HepG2 (cell line): ENCODE data around the gene CNNM1. TPM values are rescaled to one million over a fixed set of nuclear protein-coding genes. Genes with fewer than 3 reads are reported as not detected.

ENCODE experiments used
- ATAC-seq: fragments of 200-7000 bp; cut with Tn5 transposase; 3 replicates; pipeline ENCODE4 v1.9.1; 2020; ENCODE audit warnings: mild to moderate bottlenecking, moderate library complexity
- BruUV-seq: library from RNA; stranded (reverse); fragments of 400-500 nt; replicated peaks from 2 replicates; lab custom pipeline; 2021; lab: Mats Ljungman, UMichigan
- CTCF ChIA-PET: fragments of 300-600 bp; formaldehyde crosslinking; extraction: SDS; loops from one replicate; lab custom pipeline; 2021; ENCODE audit warnings: low total read pairs, inconsistent platforms, low intra/inter-chr PET ratio; lab: Yijun Ruan, JAX
- POLR2A ChIA-PET: fragments of 350-600 bp; sonication (Branson Sonifier 250); formaldehyde crosslinking; loops from one replicate; lab custom pipeline; 2020; ENCODE audit warnings: antibody characterized with exemption, inconsistent platforms; lab: Yijun Ruan, JAX
- DNase-seq: peaks from one replicate; pipeline ENCODE4 v3.0.0-alpha.2; 2015; ENCODE audit warnings: low spot score
- FAIRE-seq: peaks from 3 replicates; lab custom pipeline; 2011; peaks lifted over from hg19 to GRCh38; lab: Jason Lieb, UNC
- H2AFZ ChIP-seq: one replicate; pipeline ENCODE4 v1.6.1; 2011; ENCODE audit warnings: low read length, inconsistent platforms
- H3K27ac ChIP-seq: fragments of 300-600 bp; 3 replicates; pipeline ENCODE4 v1.8.0; 2011; ENCODE audit warnings: mixed run types, mild to moderate bottlenecking, mixed read lengths, low read length, inconsistent platforms; ENCODE audit not compliant: insufficient read depth; ENCODE audit errors: extremely low read length
- H3K27me3 ChIP-seq, 2 experiments: fragments of 200-600 bp in 1 of 2; 2 replicates in 1 of 2; 3 replicates in 1 of 2; pipeline versions ENCODE4 v1.6.0 to v1.8.0; 2011; ENCODE audit warnings: low read length in 2 of 2, mild to moderate bottlenecking in 2 of 2, moderate library complexity in 2 of 2, inconsistent platforms in 1 of 2; ENCODE audit not compliant: insufficient read depth in 2 of 2, control insufficient read depth in 1 of 2
- H3K36me3 ChIP-seq, 2 experiments: fragments of 200-600 bp in 1 of 2; replicated peaks in 1 of 2; 2 replicates in 1 of 2; 3 replicates in 1 of 2; pipeline versions ENCODE4 v1.5.1 to v1.8.0; 2011; ENCODE audit warnings: low read length in 2 of 2, inconsistent platforms in 1 of 2; ENCODE audit not compliant: insufficient read depth in 2 of 2, control insufficient read depth in 1 of 2
- H3K4me1 ChIP-seq: 2 replicates; pipeline ENCODE4 v1.5.1; 2012; ENCODE audit warnings: low read length, inconsistent platforms; ENCODE audit not compliant: insufficient read depth
- H3K4me2 ChIP-seq: 2 replicates; pipeline ENCODE4 v1.6.0; 2011; ENCODE audit warnings: low read depth, low read length, inconsistent platforms
- H3K4me3 ChIP-seq, 3 experiments: fragments of 200-600 bp in 1 of 3; sonication (generic), shearing (Covaris generic) in 1 of 3; replicated peaks in 1 of 3; 2 replicates each; pipeline ENCODE4 v1.5.1; 2011 to 2016; ENCODE audit warnings: low read length in 3 of 3, inconsistent platforms in 2 of 3, low read depth in 2 of 3, mild to moderate bottlenecking in 2 of 3, control low read depth in 1 of 3, mixed read lengths in 1 of 3; ENCODE audit not compliant: insufficient read depth in 1 of 3
- H3K79me2 ChIP-seq: one replicate; pipeline ENCODE4 v1.6.1; 2011; ENCODE audit warnings: low read length, inconsistent platforms; ENCODE audit not compliant: insufficient read depth
- H3K9ac ChIP-seq: 2 replicates; pipeline ENCODE4 v1.6.0; 2011; ENCODE audit warnings: mild to moderate bottlenecking, low read depth, low read length, inconsistent platforms; ENCODE audit not compliant: insufficient read depth
- H3K9me3 ChIP-seq: 2 replicates; pipeline ENCODE4 v1.5.1; 2012; ENCODE audit warnings: mild to moderate bottlenecking, low read length
- H4K20me1 ChIP-seq: 2 replicates; pipeline ENCODE4 v1.6.0; 2011; ENCODE audit warnings: inconsistent platforms, mild to moderate bottlenecking, low read length, moderate library complexity; ENCODE audit not compliant: insufficient read depth
- HMG20B ChIP-seq: conservative IDR thresholded peaks from 2 replicates; pipeline ENCODE4 v1.6.1; 2016; ENCODE audit warnings: missing genetic modification reagents, missing compliant biosample characterization
- KLF9 ChIP-seq: IDR thresholded peaks from 2 replicates; pipeline ENCODE4 v1.6.1; 2016; ENCODE audit warnings: low read depth
- NBN ChIP-seq: fragments of 450-650 bp; conservative IDR thresholded peaks from 2 replicates; pipeline ENCODE4 v1.6.1; 2017
- NCOA2 ChIP-seq: sonication (generic); formaldehyde crosslinking; IDR thresholded peaks from 2 replicates; pipeline ENCODE4 v1.8.0; 2022; ENCODE audit warnings: inconsistent platforms
- NR3C1 ChIP-seq: sonication (generic); formaldehyde crosslinking; IDR thresholded peaks from 2 replicates; pipeline ENCODE4 v1.4.0; 2020; ENCODE audit warnings: missing genetic modification reagents
- ZIK1 ChIP-seq: sonication (generic); formaldehyde crosslinking; IDR thresholded peaks from 2 replicates; pipeline ENCODE4 v1.5.0; 2020; ENCODE audit warnings: mild to moderate bottlenecking, low read depth, missing genetic modification reagents, borderline replicate concordance
- ZNF883 ChIP-seq: sonication (generic); formaldehyde crosslinking; IDR thresholded peaks from 2 replicates; pipeline ENCODE4 v1.5.1; 2020; ENCODE audit warnings: mild to moderate bottlenecking, missing genetic modification reagents; ENCODE audit errors: not compliant biosample characterization
- ZSCAN20 ChIP-seq: sonication (generic); formaldehyde crosslinking; IDR thresholded peaks from 2 replicates; pipeline ENCODE4 v1.4.0; 2020; ENCODE audit warnings: missing genetic modification reagents, mild to moderate bottlenecking, borderline replicate concordance
- WGBS: methylation state at CpG from one replicate; pipeline ENCODE4 v1.1.6; 2017; ENCODE audit warnings: low lambda C conversion rate; 5-methylcytosine and 5-hydroxymethylcytosine counted together
- in situ Hi-C: cut with HindIII; loops from 2 replicates; pipeline ENCODE4 v1.10.0; 2017; ENCODE audit warnings: low pct_unique_long_range_greater_than_20kb; ENCODE audit not compliant: extremely low pct_ligation_motif_present
- intact Hi-C: fragments of 100-400 bp; cut with micrococcal nuclease; formaldehyde crosslinking; loops from one replicate; pipeline ENCODE4 v1.10.0; 2022; ENCODE audit not compliant: unreplicated experiment
- polyA plus RNA-seq, 8 experiments: library from polyadenylated mRNA; depleted of rRNA in 3 of 8; stranded (reverse) in 7 of 8; unstranded in 1 of 8; fragments of >200 nt; fragmentation: Illumina TruSeq in 4 of 8; extraction: Trizol in 4 of 8; gene quantifications; 2 replicates each; pipeline versions ENCODE4 v1.2.1 to v1.2.3, GENCODE V29; 2011 to 2016; ENCODE audit warnings: low read depth in 4 of 8, missing spikeins in 1 of 8, mixed read lengths in 1 of 8; ENCODE audit not compliant: insufficient read depth in 1 of 8
- total RNA-seq, 5 experiments: library from RNA; depleted of rRNA; stranded (reverse); fragments of >200 nt; fragmentation: Illumina TruSeq; extraction: Trizol; gene quantifications; 2 replicates each; pipeline ENCODE4 v1.2.3, GENCODE V29; 2016; ENCODE audit warnings: low read depth in 1 of 5
- TF ChIP-seq, protein P1 (sequence below): sonication (generic); formaldehyde crosslinking; IDR thresholded peaks from 2 replicates; pipeline ENCODE4 v1.5.1; 2020; ENCODE audit warnings: mild to moderate bottlenecking, missing genetic modification reagents, moderate library complexity
- TF ChIP-seq, protein P2 (sequence below): sonication (generic); formaldehyde crosslinking; IDR thresholded peaks from 2 replicates; pipeline ENCODE4 v1.4.0; 2020; ENCODE audit warnings: missing genetic modification reagents
- TF ChIP-seq, protein P3 (sequence below): sonication (generic); formaldehyde crosslinking; IDR thresholded peaks from 2 replicates; pipeline ENCODE4 v1.5.0; 2020; ENCODE audit warnings: missing genetic modification reagents, mild to moderate bottlenecking, borderline replicate concordance
- TF ChIP-seq, protein P4 (sequence below): sonication (generic); formaldehyde crosslinking; IDR thresholded peaks from 2 replicates; pipeline ENCODE4 v1.4.0; 2020; ENCODE audit warnings: missing genetic modification reagents

CNNM1 gene
- total and polyA plus RNA-seq, 2 of the 13 experiments (the other 11 are each of a cell fraction or from before 2014, with no cell fraction given), result 4.3 to 9.6 TPM

DNA sequence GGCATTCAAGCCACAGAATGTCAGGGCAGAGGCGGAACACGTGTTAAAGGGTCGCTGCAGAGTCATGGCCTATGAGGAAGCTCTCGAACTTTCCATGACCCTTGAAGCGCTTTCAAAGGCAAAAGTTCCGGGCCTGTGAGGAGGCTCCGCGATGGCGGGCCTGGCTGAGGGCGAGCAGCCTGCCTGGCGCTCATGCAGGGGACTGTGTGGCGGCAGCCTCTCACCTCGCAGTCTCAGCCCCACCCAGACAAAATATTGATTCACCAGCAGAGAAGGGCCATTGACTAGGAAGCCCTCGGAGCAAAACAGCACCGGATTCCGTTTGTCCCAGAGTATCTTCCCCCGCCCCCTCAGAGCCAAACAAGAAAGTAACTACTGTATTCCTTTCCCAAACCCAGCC lies 12.8 kb upstream of the CNNM1 start (continued):
- TF ChIP-seq, protein P1, sequence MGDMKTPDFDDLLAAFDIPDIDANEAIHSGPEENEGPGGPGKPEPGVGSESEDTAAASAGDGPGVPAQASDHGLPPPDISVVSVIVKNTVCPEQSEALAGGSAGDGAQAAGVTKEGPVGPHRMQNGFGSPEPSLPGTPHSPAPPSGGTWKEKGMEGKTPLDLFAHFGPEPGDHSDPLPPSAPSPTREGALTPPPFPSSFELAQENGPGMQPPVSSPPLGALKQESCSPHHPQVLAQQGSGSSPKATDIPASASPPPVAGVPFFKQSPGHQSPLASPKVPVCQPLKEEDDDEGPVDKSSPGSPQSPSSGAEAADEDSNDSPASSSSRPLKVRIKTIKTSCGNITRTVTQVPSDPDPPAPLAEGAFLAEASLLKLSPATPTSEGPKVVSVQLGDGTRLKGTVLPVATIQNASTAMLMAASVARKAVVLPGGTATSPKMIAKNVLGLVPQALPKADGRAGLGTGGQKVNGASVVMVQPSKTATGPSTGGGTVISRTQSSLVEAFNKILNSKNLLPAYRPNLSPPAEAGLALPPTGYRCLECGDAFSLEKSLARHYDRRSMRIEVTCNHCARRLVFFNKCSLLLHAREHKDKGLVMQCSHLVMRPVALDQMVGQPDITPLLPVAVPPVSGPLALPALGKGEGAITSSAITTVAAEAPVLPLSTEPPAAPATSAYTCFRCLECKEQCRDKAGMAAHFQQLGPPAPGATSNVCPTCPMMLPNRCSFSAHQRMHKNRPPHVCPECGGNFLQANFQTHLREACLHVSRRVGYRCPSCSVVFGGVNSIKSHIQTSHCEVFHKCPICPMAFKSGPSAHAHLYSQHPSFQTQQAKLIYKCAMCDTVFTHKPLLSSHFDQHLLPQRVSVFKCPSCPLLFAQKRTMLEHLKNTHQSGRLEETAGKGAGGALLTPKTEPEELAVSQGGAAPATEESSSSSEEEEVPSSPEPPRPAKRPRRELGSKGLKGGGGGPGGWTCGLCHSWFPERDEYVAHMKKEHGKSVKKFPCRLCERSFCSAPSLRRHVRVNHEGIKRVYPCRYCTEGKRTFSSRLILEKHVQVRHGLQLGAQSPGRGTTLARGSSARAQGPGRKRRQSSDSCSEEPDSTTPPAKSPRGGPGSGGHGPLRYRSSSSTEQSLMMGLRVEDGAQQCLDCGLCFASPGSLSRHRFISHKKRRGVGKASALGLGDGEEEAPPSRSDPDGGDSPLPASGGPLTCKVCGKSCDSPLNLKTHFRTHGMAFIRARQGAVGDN (CRISPR knock-in tag), result peak; percentile 32
- TF ChIP-seq, protein P2, sequence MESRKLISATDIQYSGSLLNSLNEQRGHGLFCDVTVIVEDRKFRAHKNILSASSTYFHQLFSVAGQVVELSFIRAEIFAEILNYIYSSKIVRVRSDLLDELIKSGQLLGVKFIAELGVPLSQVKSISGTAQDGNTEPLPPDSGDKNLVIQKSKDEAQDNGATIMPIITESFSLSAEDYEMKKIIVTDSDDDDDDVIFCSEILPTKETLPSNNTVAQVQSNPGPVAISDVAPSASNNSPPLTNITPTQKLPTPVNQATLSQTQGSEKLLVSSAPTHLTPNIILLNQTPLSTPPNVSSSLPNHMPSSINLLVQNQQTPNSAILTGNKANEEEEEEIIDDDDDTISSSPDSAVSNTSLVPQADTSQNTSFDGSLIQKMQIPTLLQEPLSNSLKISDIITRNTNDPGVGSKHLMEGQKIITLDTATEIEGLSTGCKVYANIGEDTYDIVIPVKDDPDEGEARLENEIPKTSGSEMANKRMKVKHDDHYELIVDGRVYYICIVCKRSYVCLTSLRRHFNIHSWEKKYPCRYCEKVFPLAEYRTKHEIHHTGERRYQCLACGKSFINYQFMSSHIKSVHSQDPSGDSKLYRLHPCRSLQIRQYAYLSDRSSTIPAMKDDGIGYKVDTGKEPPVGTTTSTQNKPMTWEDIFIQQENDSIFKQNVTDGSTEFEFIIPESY, result peak; percentile 61; the same call in 1 of the 2 replicates
- TF ChIP-seq, all 625 proteins: peak for 4

DNA sequence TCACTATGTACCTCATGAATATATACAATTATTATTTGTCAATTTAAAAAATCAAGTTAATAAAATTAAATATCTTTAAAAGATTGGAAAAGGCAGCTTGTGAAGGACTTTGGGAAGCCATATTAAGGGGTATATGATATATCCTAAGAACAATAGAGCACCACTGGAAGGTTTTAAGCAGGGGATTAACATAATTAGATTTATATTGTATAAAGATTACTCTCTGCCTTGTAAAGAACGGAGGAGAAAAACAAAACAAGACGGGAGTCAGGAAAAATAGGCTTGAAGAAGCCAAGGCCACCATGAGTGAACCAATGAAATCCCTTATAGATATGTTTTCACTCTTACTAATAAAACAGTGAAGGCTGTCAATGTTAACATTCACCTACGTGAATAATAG lies 11.1 kb upstream of the CNNM1 start:
- intact Hi-C loops (no loop called here), in situ Hi-C loops (no loop called here)
- no peak overlapping the region for H2AFZ ChIP-seq
- no peak overlapping the region for H3K4me3 ChIP-seq
- no peak overlapping the region for H3K9ac ChIP-seq
- H3K79me2 ChIP-seq, result no peaks in the 10 kb centered on the region
- ChIA-PET POLR2A (no interaction called here), CTCF (no interaction called here)
- no TSS peak for BruUV-seq
- peak overlapping the region; percentile 37 for H3K4me2 ChIP-seq
- no peaks in the 10 kb centered on the region for H4K20me1 ChIP-seq
- 61% methylated on average over 3 of the region's 3 CpGs for WGBS
- H3K27me3 ChIP-seq, result no peaks in the 10 kb centered on the region
- DNase-seq (no peak), FAIRE-seq (no peak), ATAC-seq (no peak)
- H3K36me3 ChIP-seq, result no peaks in the 10 kb centered on the region
- H3K4me1 ChIP-seq, result peaks cover 15% of the 10 kb centered on the region
- H3K9me3 ChIP-seq, result no peaks in the 10 kb centered on the region
- H3K27ac ChIP-seq, result no peak overlapping the region
- TF ChIP-seq NR3C1 (CRISPR knock-in tag) (no peak), ZNF883 (CRISPR knock-in tag) (no peak), KLF9 (CRISPR knock-in tag) (no peak), NBN (no peak), NCOA2 (CRISPR knock-in tag) (no peak), HMG20B (no peak), ZSCAN20 (no peak), ZIK1 (CRISPR knock-in tag) (no peak)
- TF ChIP-seq, protein P3, sequence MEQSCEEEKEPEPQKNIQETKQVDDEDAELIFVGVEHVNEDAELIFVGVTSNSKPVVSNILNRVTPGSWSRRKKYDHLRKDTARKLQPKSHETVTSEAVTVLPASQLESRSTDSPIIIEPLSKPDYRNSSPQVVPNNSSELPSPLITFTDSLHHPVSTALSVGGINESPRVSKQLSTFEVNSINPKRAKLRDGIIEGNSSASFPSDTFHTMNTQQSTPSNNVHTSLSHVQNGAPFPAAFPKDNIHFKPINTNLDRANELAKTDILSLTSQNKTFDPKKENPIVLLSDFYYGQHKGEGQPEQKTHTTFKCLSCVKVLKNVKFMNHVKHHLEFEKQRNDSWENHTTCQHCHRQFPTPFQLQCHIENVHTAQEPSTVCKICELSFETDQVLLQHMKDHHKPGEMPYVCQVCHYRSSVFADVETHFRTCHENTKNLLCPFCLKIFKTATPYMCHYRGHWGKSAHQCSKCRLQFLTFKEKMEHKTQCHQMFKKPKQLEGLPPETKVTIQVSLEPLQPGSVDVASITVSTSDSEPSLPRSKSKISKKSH (CRISPR knock-in tag), result no peak
- TF ChIP-seq, protein P4, sequence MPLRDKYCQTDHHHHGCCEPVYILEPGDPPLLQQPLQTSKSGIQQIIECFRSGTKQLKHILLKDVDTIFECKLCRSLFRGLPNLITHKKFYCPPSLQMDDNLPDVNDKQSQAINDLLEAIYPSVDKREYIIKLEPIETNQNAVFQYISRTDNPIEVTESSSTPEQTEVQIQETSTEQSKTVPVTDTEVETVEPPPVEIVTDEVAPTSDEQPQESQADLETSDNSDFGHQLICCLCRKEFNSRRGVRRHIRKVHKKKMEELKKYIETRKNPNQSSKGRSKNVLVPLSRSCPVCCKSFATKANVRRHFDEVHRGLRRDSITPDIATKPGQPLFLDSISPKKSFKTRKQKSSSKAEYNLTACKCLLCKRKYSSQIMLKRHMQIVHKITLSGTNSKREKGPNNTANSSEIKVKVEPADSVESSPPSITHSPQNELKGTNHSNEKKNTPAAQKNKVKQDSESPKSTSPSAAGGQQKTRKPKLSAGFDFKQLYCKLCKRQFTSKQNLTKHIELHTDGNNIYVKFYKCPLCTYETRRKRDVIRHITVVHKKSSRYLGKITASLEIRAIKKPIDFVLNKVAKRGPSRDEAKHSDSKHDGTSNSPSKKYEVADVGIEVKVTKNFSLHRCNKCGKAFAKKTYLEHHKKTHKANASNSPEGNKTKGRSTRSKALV (CRISPR knock-in tag), result no peak
